ENCODE measurements around the gene TIMM13. TPM values are rescaled to one million over a fixed set of nuclear protein-coding genes. Genes with fewer than 3 reads are reported as not detected.
A peak's percentile ranks its signal among the peaks of the same experiment; 100 is the strongest.

Gene TIMM13
- total and polyA plus RNA-seq, 9 of the 15 experiments (the other 6 are each of a cell fraction or from before 2014, with no cell fraction given): 17.6 to 215 (median 71.8) TPM

DNA sequence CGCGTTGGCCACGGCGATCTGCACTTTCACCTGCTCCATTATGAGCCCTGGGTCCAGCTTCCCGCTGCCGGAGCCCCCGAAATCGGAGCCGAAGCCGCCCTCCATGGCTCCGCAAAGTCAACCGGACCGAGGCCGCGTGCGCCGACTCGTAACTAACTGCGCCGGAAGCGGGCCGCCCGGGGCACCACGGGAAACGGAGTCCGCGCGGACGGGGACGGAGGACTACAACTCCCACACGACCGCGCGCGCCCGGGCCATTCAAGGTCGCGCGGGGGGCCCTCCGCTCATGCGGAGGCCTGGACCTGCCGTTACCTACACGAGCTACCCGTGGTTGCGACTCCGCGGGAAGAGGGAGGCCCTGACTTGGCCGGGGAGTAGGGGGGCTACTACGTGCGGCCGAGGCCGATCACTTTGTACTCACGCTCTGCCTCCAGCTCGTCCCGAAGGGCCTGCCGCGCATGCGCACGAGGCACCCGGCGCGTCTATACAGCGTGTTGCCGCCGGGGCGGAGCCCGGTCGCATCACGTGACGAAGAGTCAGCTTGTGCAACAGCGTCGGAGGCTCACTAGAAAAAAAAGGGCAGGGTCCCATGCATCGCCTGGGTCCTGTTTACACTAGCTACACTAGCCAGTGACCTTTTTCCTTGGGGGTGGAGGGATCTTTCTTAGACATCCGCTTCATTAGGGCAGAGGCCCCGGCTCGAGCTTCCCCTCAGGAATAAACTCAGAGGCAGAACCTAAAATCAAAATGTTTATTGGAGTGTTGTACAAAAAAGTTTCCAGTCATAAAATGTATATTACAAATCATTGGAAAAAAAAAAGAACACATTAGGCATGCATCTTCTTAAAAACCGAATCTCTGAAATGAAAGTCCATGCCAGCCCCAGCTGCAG lies at the start of gene TIMM13 (continued):
- TF ChIP-seq TFE3 (CRISPR knock-in tag; IDR thresholded peaks at IDR 0.05) (peak; percentile 99), TFAP4 (CRISPR knock-in tag; IDR thresholded peaks at IDR 0.05; ENCODE audit: borderline replicate concordance) (peak; percentile 83), POLR2G (IDR thresholded peaks at IDR 0.05; ENCODE audit: low read depth, low read length) (peak; percentile 97), ATF1 (CRISPR knock-in tag; IDR thresholded peaks at IDR 0.05) (peak; percentile 90), ATF1 (tag; IDR thresholded peaks at IDR 0.05) (peak; percentile 99), RAD51 (IDR thresholded peaks at IDR 0.05; ENCODE audit: borderline replicate concordance, low read depth) (peak; percentile 98), ZNF780A (CRISPR knock-in tag; IDR thresholded peaks at IDR 0.05) (no peak), POLR2B (IDR thresholded peaks at IDR 0.05; ENCODE audit: low read depth, partially characterized antibody) (peak; percentile 97), MEF2A (IDR thresholded peaks at IDR 0.05; ENCODE audit: control insufficient read depth, low read depth, low read length) (no peak), FOXP1 (CRISPR knock-in tag; IDR thresholded peaks at IDR 0.05) (peak; percentile 32; the same call in 1 of the 2 replicates), MXI1 (IDR thresholded peaks at IDR 0.05; ENCODE audit: low read depth, low read length) (peak; percentile 86), NCOA2 (IDR thresholded peaks at IDR 0.05; ENCODE audit: partially characterized antibody in 2 of 2) (no peak), TEAD1 (CRISPR knock-in tag; IDR thresholded peaks at IDR 0.05) (peak in 1 of 2 experiments; percentile 67; a peak in 3 of 4 replicates), NRF1 (conservative IDR thresholded peaks at IDR 0.05 in 1 of 2, IDR thresholded peaks at IDR 0.05 in 1 of 2) (peak; percentile 100), ZSCAN29 (IDR thresholded peaks at IDR 0.05) (0 out of 2 replicates have a peak, but pooled peaks have one; percentile 27), ZNF384 (IDR thresholded peaks at IDR 0.05; ENCODE audit: low read depth, low read length) (peak; percentile 91), SMAD1 (IDR thresholded peaks at IDR 0.05; ENCODE audit: low read depth, low read length, partially characterized antibody) (peak; percentile 38), KDM4B (IDR thresholded peaks at IDR 0.05; ENCODE audit: borderline replicate concordance in 2 of 2, low read depth in 1 of 2) (peak in 1 of 2 experiments; percentile 60; a peak in 1 of 4 replicates), PML (IDR thresholded peaks at IDR 0.05; ENCODE audit: low read length) (peak; percentile 79; the same call in 1 of the 2 replicates), SIN3A (IDR thresholded peaks at IDR 0.05; ENCODE audit: borderline replicate concordance in 2 of 2, control insufficient read depth in 1 of 2, low read depth in 2 of 2, low read length in 2 of 2) (peak; percentile 57 to 83; a peak in 1 of 4 replicates), JUND (IDR thresholded peaks at IDR 0.05; ENCODE audit: borderline replicate concordance, low read depth, low read length) (0 out of 2 replicates have a peak, but pooled peaks have one; percentile 4), JUND (tag; IDR thresholded peaks at IDR 0.05; ENCODE audit: borderline replicate concordance, low read depth, low read length) (no peak)

Data from K562 (cell line).